Activated CD4-positive, alpha-beta T cell treated with anti-CD3 and anti-CD28 coated beads, Interleukin-2, amount 50 U/mL, for 4 hours (primary cell): ENCODE results near the gene CDC42SE2.
"Not testable (repeated sequence)": the region's sequence is repeated elsewhere in the genome, so short reads cannot be mapped to it uniquely, and the experiment has no call there.

Experiments
- DNase-seq, 2 experiments: peaks; one replicate each; pipeline ENCODE4 v3.0.0-alpha.2; 2020

The CDC42SE2 gene

DNA sequence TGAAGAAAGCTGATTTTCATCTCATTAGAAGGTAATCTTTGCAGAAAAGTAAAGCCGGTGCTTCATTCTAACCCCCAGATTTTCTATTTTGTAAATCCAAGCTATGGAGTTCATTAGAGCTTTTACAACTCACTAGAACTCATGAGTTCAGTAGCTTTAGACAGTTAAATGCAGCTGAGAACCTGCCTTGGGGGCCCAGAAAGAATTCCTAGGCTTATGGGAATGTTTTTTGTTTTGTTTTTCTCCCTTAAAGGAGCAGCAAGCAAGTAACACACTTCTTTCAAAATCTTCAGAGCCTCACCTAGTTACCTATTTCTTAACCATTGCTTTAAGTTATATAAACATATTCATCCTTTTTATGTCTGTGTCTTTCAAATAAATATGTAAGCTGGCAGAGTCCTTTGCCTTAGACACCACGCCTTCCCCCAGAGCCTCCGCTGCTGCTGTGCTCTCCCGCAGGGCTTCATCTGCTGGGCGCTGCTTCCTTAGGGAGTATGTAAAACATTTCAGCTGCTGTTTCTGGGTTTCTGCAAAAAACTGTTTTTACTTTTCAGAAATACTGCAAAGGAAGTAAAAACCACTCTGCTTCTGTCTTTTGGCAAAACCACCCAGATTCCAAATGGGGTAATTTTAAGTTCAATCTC lies 132.9 kb downstream of the CDC42SE2 start:
- DNase-seq = no peak

GRCh38 chr5:131399007-131399406 lies 135.2 kb downstream of the CDC42SE2 start:
- DNase-seq = not testable (repeated sequence)

GRCh38 chr5:131400585-131400984 lies 136.7 kb downstream of the CDC42SE2 start:
- no peak for DNase-seq

DNA sequence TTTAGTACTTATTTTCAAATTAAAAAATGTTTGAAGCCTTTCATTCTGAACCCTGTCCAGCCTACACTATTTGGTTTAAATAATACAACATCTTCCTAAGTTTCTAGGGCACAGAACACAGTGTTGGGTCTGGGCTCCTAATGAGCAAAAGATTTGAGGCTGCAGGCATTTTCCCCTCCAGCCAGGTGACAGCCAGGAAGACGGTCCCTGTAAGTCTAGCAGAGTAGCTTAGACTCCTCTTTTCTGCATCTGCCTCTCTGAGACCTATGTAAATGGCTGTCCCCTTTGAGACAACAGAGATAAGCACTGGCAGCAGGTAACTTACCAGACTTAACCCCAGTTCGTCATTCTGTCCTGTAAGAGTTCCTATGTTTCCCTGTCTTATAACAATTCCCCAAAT lies 141.8 kb downstream of the CDC42SE2 start:
- no peak for DNase-seq

GRCh38 chr5:131406076-131406475 lies 142.2 kb downstream of the CDC42SE2 start:
- DNase-seq = no peak

- no peak for DNase-seq
Measured at GRCh38 chr5:131406975-131407638, 143.3 kb downstream of the CDC42SE2 start.

DNA sequence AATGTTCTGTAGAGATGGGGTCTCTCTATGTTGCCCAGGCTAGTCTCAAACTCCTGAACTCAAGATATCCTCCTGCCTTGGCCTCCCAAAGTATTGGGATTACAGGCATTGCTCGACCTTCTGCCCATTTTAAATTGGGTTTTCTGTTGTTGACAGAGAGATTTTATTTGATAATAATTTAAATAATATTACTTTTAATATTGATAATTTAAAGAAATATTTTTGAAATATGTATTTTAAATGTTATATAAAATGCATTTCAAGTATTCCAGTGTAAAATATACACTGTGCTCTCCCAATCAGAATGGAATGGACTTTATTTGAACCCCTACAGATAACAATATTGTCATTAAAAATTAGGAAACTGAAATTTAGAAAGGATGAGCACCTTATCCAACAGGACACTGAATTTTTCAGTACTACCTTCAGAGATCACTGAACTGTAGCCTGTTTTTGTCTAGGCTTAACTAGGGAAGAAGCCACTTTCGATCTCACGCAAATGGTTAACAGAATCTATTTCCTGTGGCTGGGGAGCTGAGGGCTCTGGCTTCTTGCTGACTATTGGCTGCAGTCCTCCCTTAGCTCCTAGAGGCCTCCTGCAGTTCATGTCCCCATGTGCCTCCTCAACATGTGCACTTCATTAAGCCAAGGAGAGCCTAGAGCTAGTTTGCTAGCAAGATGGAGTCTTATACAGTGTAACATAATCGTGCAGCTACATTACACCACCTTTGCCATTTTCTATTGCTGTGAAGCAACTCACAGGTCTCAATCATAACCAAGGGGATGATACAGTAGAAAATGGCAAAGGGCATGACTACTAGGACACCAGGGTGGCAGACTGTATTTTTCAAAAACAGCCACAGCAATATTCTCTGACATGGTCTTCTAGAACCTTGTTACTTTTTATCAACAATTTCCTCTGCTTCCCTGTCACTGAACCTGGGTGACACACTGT lies 150.0 kb downstream of the CDC42SE2 start:
- peak in 1 of 2 experiments; percentile 18 for DNase-seq

- no peak for DNase-seq
Measured at GRCh38 chr5:131416729-131417128, 152.9 kb downstream of the CDC42SE2 start.

DNA sequence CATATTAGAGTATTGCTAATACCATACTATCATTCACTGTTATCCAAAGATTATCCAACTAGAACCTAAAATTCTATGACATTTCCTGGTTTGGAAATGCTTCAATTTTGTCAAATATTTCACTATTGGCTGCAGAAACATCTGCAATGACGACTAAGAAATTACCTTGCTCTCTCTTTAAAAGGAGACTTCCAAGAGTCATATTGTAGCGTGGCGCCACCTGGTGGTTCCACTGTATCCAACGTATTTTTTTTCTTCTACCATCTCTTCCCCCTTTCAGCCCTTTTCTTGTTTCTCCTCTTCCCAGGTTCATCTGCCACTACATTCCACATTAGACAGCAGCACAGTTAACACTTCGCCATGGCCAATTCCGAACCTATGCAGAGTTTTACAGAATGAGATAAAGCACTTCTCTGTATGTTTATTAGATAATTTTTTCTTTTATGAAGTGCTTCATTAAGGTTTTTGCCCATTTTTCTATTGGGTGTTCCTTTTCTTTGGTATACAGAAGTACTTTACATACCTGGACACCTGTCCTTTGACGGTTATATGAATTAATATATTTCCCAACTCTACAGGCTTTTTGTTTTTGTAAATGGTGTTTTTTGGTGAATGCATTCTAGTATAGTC lies 153.5 kb downstream of the CDC42SE2 start:
- peak; percentile 83 to 86 for DNase-seq

GRCh38 chr5:131418846-131419245 lies 155.0 kb downstream of the CDC42SE2 start:
- DNase-seq = no peak

- no peak for DNase-seq
Measured at GRCh38 chr5:131419877-131420276, 156.0 kb downstream of the CDC42SE2 start.

DNA sequence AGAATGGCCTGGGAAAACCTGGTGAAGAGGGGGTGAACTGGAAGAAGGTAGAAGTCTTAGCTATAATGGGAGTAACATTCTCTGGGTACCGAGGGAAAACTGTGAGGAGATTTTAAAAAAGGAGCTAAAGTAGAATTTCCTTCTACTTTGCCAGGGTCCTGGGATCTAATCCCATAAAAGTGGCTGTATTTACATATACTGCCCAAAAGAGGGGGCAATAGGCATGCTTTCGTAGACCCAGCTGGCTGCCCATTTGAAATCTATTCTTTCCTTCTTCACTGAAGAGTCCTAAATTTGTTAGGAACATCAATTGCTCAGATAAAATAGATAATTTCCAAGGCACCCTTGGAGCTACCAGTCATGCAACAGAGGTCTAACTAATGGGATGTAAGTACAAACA lies 159.2 kb downstream of the CDC42SE2 start:
- DNase-seq = no peak

DNA sequence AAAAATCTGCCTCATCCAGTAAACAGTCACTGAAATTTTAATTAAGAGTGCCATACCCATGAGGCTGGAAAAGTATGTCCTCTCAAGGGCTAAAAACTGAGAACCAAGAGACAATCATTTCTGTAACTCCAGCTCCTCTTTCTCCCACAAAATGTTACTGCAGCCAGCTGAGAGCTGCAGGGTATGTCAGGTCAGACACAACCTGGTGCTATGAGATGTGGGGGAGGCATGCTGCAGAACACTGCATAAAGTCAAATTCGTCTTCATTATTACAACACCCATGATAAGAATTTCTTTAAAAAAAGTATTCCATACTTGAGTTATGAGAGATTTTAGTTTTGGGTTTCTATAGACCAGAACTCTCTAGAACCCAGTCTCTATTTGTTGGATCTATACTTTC lies 162.2 kb downstream of the CDC42SE2 start:
- no peak for DNase-seq

DNA sequence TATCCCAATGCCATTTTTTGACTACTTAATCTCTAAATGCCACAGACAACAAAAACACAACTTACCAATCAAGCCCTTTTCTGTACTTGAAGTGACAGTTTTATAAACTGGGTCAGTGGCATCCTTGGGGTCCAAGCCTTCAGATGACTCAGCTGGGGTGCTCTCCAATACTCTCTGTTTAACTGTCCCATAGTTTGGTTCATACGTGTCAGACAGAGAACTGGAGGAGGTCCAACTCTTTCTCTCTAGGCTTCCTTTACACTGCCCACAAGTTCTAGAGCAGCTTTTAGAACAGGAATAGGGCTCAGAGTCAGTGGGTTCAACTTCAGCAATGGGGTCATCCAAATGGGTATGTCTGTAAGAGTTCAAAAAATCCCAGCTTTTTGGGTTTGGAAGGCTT lies 166.9 kb downstream of the CDC42SE2 start:
- DNase-seq = no peak

DNA sequence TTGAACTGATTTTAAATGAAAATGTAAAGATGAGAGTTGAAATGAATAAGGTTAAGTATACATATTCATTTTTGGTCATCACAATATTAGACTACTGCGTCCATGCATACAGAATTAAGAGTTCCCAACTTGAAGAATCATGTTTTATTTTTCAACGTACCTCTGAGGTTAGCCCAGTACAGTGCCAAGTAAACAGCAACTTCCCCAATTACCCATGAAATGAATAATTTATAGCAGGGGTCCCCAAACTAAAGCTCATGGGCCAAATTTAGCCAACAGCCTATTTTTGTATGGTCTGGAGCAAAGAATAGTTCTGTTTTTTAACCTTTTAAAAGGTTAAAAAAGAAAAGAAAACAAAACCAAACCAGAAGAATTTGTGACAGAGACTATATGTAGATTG lies 167.9 kb downstream of the CDC42SE2 start:
- DNase-seq = no peak

GRCh38 chr5:131433109-131433508 lies 169.3 kb downstream of the CDC42SE2 start:
- DNase-seq = no peak

DNA sequence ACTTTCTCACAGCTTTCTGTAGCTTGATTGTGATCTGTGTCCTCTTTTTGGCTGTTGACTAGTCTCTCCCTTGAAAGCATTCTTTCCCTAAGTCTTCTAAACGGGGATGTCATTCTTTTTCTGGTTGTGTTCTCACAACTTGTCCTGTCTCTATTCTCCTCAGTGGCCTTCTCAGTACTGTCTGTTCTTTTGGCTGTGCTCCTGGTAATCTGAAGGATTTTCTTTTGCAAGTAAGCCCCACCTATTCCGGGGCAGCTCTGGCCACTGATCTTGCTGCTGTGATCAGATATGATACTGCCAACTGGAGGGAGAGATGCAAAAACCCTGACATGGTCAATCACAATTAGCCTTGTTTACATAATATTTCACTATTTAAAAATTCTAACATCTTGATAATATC lies 172.2 kb downstream of the CDC42SE2 start:
- no peak for DNase-seq

GRCh38 chr5:131441184-131441583 lies 177.3 kb downstream of the CDC42SE2 start:
- DNase-seq = no peak
